GM12865 (cell line): ENCODE results near the gene SERPINB1.

ENCODE experiments used
- DNase-seq: peaks from one replicate; pipeline ENCODE4 v3.0.0; 2010; ENCODE audit warnings: low read depth
- H3K4me3 ChIP-seq: 2 replicates; pipeline ENCODE4 v1.5.1; 2011; ENCODE audit warnings: mild to moderate bottlenecking, low read depth, low read length, control low read depth
- TF ChIP-seq, protein P1 (sequence below): IDR thresholded peaks from 2 replicates; pipeline ENCODE4 v1.5.1; 2011; ENCODE audit warnings: low read length, control low read depth, low read depth, inconsistent platforms; ENCODE audit not compliant: insufficient read depth; ENCODE audit errors: missing control alignments

SERPINB1 gene

GRCh38 chr6:2877960-2878359 lies 36.3 kb upstream of the SERPINB1 start:
- TF ChIP-seq, protein P1, sequence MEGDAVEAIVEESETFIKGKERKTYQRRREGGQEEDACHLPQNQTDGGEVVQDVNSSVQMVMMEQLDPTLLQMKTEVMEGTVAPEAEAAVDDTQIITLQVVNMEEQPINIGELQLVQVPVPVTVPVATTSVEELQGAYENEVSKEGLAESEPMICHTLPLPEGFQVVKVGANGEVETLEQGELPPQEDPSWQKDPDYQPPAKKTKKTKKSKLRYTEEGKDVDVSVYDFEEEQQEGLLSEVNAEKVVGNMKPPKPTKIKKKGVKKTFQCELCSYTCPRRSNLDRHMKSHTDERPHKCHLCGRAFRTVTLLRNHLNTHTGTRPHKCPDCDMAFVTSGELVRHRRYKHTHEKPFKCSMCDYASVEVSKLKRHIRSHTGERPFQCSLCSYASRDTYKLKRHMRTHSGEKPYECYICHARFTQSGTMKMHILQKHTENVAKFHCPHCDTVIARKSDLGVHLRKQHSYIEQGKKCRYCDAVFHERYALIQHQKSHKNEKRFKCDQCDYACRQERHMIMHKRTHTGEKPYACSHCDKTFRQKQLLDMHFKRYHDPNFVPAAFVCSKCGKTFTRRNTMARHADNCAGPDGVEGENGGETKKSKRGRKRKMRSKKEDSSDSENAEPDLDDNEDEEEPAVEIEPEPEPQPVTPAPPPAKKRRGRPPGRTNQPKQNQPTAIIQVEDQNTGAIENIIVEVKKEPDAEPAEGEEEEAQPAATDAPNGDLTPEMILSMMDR: no peak
- no peak for DNase-seq
- H3K4me3 ChIP-seq: no peak overlapping the region

DNA sequence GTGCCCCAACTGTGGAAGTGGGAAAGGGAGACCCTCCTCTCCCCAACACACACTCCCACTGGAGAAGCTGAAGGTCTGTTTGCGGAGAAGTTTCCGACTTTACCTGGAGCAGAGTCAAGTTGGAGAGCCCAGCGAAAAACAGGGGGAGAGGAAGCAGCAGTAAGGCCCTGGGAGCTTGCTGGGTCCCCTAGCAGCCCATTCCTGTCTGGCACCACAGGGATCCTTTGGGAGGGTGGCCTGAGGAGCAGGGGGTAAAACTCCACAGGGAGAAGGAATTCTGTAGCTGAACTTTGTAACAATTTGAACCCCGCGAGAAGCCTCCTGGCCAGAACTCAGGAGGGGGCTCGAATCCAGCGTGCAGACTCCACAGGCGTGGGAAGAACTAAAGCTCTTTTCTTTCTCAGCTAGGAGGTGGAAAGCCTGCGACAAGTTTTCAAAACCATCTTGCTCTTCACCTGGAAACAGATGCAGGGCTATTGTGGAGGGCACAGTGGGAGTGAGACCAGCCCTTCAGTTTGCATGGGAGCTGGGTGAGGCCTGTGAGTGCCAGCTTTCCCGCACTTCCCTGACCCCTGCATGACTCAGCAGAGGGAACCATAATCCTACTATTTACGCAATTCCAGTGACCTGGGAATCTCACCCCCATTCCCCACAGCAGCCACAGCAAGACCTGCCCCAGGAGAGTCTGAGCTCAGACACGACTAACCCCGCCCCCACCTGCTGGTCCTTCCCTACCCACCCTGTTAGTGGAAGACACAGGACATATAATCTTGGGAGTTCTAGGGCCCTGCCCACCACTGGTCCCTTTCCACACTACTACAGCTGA lies 35.6 kb upstream of the SERPINB1 start:
- DNase-seq: no peak
- H3K4me3 ChIP-seq: no peak overlapping the region
- TF ChIP-seq, protein P1: no peak

GRCh38 chr6:2876210-2877056 lies 34.8 kb upstream of the SERPINB1 start:
- DNase-seq: peak; percentile 60
- peak overlapping the region; percentile 8 for H3K4me3 ChIP-seq
- TF ChIP-seq, protein P1: no peak

GRCh38 chr6:2875359-2876191 lies 33.9 kb upstream of the SERPINB1 start:
- DNase-seq: peak; percentile 57
- TF ChIP-seq, protein P1: no peak
- peak overlapping the region; percentile 64 for H3K4me3 ChIP-seq

- no peak overlapping the region for H3K4me3 ChIP-seq
- DNase-seq: no peak
- TF ChIP-seq, protein P1: no peak
Observed at GRCh38 chr6:2873643-2874042, 32.0 kb upstream of the SERPINB1 start.
